Adipocyte (in vitro differentiated cells): ENCODE data around the gene C1orf174.

Experiments used
- DNase-seq: peaks from one replicate; pipeline ENCODE4 v3.0.0-alpha.2; 2015; ENCODE audit warnings: low read depth
- H3K27me3 ChIP-seq: replicated peaks from 2 replicates; pipeline ENCODE4 v1.7.0; 2013; ENCODE audit warnings: mild to moderate bottlenecking, low read length, moderate library complexity; ENCODE audit not compliant: control insufficient read depth, insufficient read depth
- H3K36me3 ChIP-seq: 2 replicates; pipeline ENCODE4 v1.7.0; 2013; ENCODE audit warnings: low read length, mild to moderate bottlenecking, moderate library complexity; ENCODE audit not compliant: control insufficient read depth, insufficient read depth, severe bottlenecking
- H3K4me1 ChIP-seq: 2 replicates; pipeline ENCODE4 v1.7.0; 2013; ENCODE audit warnings: mild to moderate bottlenecking, low read length, moderate library complexity; ENCODE audit not compliant: control insufficient read depth, insufficient read depth
- H3K4me3 ChIP-seq: 2 replicates; pipeline ENCODE4 v1.7.0; 2013; ENCODE audit warnings: mild to moderate bottlenecking, low read length, moderate library complexity
- H3K9ac ChIP-seq: 2 replicates; pipeline ENCODE4 v1.7.0; 2013; ENCODE audit warnings: mild to moderate bottlenecking, low read length, moderate library complexity
- H3K9me3 ChIP-seq: 2 replicates; pipeline ENCODE4 v1.7.0; 2013; ENCODE audit warnings: mild to moderate bottlenecking, low read length, moderate library complexity; ENCODE audit not compliant: control insufficient read depth

Gene C1orf174

DNA sequence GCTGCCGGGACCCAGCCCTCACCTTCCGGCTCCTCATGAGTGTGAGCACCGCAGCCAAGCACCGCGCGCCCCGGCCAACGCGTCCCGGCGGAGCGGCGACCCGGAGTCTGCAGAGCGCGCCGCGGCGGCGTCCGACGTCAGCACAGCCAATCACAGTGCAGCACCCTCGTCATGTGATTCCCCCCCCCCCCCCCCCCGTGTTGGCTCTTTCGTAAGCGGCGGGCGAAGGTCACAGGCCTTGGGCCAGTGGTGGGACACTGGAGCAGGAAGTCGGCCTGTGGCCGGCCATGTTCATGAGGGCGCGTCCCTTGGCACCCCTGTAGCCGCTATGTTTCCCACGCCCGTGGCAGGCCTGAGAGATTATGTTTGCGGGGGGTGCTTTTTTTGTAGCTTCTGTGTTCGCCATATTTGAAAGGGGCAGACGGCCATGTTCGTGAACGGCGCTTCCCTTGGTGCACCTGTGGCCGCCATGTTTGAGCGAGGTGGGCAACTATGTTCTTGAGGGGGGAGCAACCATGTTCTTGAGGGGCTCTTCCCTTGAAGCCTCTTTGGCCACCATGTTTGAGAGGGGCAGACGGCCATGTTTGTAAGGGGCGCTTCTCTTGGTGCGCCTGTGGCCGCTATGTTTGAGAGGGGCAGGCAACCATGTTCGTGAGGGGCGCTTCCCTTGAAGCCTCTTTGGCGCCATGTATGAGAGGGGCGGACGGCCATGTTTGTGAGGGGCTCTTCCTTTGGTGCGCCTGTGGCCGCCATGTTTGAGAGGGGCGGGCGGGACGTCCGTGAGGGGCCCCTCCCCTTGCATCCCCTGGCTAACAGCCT is at the start of gene C1orf174:
Gene C1orf174 (minus strand): TSS at position 123 of the 819 bp plus-strand sequence. CDS start 86 bp downstream, at position 37.
- Histone ChIP-seq H3K4me3 (peak within 1 kb of the TSS; percentile 97), H3K27me3 (no peaks in the 10 kb centered on the region), H3K4me1 (peaks cover 12% of the 10 kb centered on the region), H3K9me3 (peaks cover 7% of the 10 kb centered on the region), H3K9ac (peak within 1 kb of the TSS; percentile 97), H3K36me3 (no peaks in the 10 kb centered on the region)
- peak; percentile 99 for DNase-seq

DNA sequence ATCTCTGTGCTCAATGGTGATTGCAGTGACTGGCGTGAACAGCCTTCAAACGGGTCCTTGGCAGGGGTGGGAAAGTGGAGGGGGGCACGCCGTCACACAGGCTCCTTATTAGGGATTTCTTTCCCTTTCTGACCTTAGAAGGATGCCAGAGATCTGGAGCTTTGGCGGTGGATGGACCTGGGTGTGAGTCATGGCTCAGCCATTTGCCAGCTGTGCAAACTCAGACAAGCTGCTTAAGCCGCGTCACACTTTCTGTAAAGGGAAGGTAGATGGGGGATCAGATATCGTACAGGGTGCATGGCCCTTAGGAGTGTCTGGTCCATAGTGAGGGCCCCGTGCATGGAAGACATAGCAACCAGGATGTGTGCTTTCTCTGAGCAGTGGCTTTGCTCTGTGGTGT is 48.3 kb upstream of the C1orf174 start:
- peaks cover 11% of the 10 kb centered on the region for H3K27me3 ChIP-seq
- no peak for DNase-seq
- no peaks in the 10 kb centered on the region for H3K9me3 ChIP-seq
- no peak overlapping the region for H3K9ac ChIP-seq
- H3K36me3 ChIP-seq: no peaks in the 10 kb centered on the region
- H3K4me1 ChIP-seq: no peaks in the 10 kb centered on the region
- H3K4me3 ChIP-seq: no peak overlapping the region

DNA sequence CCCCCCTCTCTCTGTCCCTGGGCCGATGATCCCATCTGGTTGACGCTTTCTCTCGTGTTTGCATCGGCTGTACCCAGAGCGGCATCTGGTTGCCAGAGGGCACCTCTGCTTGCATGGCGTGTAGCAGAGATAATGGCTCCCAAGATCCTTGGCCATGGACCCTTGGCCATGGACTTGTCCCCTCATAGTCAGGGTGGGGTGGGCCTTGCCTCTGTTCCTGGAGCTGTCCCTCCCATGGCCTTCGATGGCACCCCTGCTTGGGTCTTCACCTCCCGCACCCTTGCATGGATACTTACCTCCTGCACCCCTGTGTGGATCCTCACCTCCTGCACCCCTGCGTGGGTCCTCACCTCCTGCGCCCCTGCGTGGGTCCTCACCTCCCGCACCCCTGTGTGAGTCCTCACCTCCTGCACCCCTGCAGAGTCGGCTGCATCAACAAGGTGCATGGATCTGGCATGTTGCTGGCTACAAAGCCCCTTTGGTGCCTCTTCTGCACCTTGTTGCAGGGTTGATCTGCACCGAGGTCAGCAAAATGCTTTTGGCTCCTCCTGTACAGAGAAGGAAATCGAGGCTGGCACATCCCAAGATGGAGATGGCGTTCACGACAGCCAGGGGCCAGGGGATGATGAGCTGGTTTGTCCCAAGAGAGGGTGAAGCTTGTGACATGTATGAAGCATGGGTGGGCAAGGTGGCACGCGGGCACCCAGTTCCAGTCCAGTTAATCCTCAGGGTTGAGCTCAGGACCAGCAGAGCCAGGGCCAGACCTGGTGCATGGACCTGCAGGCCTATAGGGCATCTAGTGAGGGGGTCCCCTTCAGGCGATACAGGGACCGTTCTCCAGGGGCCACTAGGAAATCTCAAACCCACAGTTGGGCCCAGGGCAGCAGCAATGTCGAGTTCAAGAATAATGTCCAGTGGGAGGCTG is 46.1 kb upstream of the C1orf174 start:
- no peak for DNase-seq
- no peak overlapping the region for H3K4me3 ChIP-seq
- H3K9me3 ChIP-seq: no peaks in the 10 kb centered on the region
- no peaks in the 10 kb centered on the region for H3K4me1 ChIP-seq
- no peaks in the 10 kb centered on the region for H3K36me3 ChIP-seq
- H3K27me3 ChIP-seq: peaks cover 9% of the 10 kb centered on the region
- H3K9ac ChIP-seq: no peak overlapping the region

DNA sequence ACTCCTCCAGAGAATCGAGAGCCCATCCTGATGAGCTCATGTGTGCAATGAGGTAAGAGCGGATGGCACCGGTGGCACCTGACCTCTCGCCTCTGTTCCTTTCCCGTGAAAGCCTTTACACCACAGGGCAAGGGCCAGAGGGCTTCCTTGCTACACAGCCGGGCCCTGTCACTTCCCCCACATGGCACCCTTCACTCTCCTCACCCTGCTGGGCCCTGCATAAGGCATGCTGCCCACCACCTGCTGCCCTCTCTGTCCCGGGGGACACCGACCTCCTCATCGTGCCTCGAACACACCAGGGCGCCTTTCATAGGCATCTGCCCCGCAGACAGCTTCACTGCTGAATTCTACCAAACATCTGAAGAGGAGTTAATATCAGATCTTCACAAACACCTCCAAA is 45.1 kb upstream of the C1orf174 start:
- Histone ChIP-seq H3K4me3 (no peak overlapping the region), H3K27me3 (peaks cover 11% of the 10 kb centered on the region), H3K36me3 (no peaks in the 10 kb centered on the region), H3K4me1 (no peaks in the 10 kb centered on the region), H3K9ac (no peak overlapping the region), H3K9me3 (no peaks in the 10 kb centered on the region)
- DNase-seq: no peak

DNA sequence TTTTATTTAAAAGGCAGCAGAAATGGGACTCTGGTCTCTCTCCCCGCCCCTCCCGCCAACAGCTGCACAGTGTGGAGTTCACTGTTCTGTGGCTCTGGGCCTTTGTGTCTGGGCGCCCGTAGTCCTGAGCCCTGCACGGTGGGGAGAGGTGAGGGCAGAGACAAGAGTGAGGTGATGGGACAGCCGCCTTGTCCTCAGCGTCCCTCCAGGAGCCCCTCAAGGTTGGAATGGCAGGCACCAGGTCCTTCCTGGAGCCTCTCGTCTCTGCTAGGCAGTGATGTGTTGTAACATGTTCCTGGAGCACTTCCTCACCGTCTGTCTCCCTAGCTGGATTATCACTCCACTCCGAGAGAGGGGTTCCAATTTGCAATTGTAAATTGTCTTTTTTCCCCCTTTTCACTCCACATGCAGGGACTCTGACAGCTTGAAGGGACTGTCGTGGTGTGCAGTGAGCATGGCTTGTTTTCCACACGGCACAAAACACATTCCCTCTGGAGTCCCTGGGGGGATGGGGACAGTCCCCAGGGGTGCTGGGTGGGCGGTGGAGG is 44.6 kb upstream of the C1orf174 start:
- no peak overlapping the region for H3K4me3 ChIP-seq
- H3K36me3 ChIP-seq: no peaks in the 10 kb centered on the region
- no peaks in the 10 kb centered on the region for H3K4me1 ChIP-seq
- H3K9me3 ChIP-seq: no peaks in the 10 kb centered on the region
- no peak for DNase-seq
- peaks cover 11% of the 10 kb centered on the region for H3K27me3 ChIP-seq
- H3K9ac ChIP-seq: no peak overlapping the region

DNA sequence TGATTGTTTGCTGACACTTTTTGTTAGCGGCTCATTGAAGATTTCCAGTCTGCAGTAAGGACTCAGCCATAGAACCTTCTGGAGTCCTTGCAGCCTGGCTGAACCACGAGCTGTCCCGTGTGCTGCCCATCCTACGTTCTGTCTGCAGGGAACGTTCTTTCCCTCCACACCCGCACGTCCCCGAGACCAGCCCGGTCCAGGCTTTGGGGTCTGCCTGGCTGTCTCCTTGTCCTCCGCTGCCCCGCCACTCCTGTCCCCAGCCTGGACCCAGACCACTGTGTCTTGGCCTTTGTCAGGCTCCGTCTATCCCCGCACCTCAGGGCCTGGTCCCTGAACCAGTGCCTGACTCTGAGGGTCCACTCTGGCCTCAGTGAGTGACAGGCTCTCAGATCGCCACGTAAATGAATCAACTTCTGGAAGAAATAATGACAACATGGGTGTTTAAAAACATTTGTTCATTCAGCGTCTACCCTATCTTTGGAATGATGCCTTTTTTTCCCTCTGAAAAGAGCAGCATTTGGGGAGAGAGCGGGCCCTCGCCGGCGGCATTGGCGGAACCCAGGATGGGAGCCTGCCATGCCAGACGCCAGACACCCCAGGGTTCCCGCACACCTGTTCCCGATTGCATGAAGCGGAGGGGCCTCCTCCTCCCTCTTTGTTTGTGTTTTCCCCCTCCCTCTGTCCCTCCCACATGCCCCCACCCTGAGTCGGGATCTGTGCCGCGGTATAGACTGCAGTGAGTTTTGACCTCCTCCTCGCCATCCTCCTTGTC is 43.9 kb upstream of the C1orf174 start:
- Histone ChIP-seq H3K9me3 (no peaks in the 10 kb centered on the region), H3K9ac (no peak overlapping the region), H3K4me3 (no peak overlapping the region), H3K36me3 (no peaks in the 10 kb centered on the region), H3K27me3 (peaks cover 11% of the 10 kb centered on the region), H3K4me1 (no peaks in the 10 kb centered on the region)
- no peak for DNase-seq

DNA sequence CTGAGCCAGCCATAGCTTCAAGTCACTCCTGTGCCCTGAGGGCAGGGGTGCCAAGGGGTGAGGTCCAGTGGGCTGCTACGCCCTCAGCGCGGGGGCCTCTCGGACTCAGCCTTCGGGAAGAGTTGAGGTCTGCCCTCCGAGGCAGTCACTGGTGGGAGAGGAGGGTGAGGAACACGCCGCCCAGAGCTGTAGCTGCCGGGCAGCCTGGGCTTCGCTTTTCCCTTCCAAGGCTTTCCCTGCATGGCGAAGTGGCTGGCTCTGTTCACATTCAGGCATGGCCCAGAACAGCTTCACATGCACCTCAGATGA is 43.0 kb upstream of the C1orf174 start:
- Histone ChIP-seq H3K36me3 (no peaks in the 10 kb centered on the region), H3K27me3 (peaks cover 11% of the 10 kb centered on the region), H3K9ac (no peak overlapping the region), H3K9me3 (peaks cover 8% of the 10 kb centered on the region), H3K4me3 (no peak overlapping the region), H3K4me1 (no peaks in the 10 kb centered on the region)
- DNase-seq: no peak

DNA sequence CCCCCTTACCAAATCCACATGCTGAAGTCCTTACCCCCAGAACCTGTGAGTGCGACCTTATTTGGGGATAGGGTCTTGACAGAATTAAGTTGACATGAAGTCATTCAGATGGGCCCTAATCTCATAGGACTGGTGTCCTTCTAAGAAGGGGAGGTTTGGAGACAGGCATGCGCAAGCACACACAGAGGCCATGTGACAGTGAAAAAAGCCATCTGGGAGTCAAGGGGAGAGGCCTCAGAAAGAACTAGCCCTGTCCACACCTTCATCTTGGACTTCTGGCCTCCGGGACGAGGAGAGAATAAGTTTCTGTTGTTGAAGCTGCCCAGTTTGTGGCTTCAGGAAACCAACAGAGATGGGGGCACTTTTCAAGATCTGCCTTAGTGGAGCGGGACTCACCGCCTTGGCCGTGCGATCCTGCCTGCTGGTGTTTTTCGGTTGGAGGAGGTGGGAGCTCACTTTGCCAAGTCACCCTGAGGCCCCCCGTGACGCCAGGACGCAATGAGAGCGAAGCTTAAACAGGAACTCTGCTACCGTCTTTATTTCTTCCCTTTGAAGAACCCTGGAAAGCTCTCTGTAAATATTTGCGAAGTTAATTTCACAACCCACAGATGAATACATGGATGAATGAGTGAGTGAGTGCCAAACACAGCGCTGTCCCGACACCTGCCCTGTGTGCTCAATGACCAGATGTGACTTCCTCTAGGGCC is 42.5 kb upstream of the C1orf174 start:
- no peak overlapping the region for H3K9ac ChIP-seq
- no peaks in the 10 kb centered on the region for H3K4me1 ChIP-seq
- H3K4me3 ChIP-seq: no peak overlapping the region
- no peaks in the 10 kb centered on the region for H3K36me3 ChIP-seq
- H3K27me3 ChIP-seq: peaks cover 11% of the 10 kb centered on the region
- DNase-seq: no peak
- H3K9me3 ChIP-seq: peaks cover 9% of the 10 kb centered on the region

DNA sequence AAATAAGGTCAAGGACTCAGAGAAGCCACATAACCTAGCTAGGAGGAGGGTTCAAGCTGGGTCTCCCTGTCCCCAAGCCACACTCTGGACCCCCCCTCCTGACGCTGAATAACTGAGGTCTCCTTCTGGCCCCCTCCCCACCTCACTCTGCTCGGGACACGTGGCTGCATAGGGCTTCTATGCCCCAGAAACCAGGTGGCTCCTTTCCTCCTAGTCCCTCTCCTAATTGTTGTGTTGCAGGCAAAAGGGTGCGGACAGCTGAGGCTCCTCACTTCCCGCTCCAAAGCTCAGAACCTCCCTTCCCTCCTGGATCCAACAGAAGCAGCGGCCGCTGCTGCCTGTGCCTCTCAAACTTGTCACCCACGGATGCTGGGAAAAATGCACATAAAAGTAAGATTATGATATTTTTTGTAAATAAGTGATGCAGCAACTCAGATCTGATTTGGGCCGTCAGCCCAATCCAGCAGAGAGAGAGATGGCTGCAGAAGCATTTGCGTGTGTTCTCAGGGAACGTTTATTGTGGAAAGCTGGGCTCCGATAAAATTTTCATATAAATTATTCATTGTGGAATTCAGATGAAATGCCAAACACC is 40.8 kb upstream of the C1orf174 start:
- Histone ChIP-seq H3K9me3 (peaks cover 13% of the 10 kb centered on the region), H3K27me3 (peaks cover 8% of the 10 kb centered on the region), H3K36me3 (no peaks in the 10 kb centered on the region), H3K9ac (no peak overlapping the region), H3K4me3 (no peak overlapping the region), H3K4me1 (no peaks in the 10 kb centered on the region)
- DNase-seq: no peak

DNA sequence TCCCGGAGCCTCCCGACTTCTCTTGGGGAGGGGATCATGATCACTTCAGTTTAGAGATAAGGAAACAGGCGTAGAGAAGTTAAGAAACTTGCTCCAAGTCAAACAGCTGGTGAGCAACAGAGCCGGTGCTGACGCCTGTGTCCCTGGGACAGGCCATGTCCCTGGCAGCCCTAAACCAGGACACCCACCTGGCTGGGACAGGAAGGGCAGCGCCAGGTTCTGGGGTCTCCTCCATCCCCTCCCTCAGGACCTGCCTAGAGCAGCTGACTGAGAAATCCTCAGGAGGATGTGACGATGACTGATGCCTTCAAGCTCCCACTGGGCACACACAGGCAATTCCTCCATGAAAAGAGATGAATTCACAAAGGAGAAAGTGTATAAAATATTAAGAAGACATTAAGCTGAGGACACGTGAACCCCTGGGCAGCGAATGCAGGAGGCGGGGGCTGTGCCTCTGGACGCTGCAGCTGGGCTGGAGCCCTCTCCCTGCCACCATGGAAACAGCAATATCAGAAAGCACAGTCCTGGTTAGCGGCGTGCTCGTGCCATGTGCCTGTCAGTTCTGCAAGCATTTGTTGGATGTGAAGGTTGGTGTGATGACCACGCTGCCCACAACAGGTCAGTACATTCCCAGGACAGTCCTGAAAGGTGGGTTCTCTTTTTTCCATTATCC is 40.1 kb upstream of the C1orf174 start:
- Histone ChIP-seq H3K9me3 (peaks cover 18% of the 10 kb centered on the region), H3K27me3 (peaks cover 8% of the 10 kb centered on the region), H3K4me1 (no peaks in the 10 kb centered on the region), H3K36me3 (no peaks in the 10 kb centered on the region), H3K4me3 (no peak overlapping the region), H3K9ac (no peak overlapping the region)
- no peak for DNase-seq
